HepG2 (cell line): ENCODE measurements around the gene KCND3. TPM values are rescaled to one million over a fixed set of nuclear protein-coding genes. Genes with fewer than 3 reads are reported as not detected.

Experiments used
- ARHGAP35 ChIP-seq: sonication (generic); formaldehyde crosslinking; IDR thresholded peaks from 2 replicates; pipeline ENCODE4 v1.9.0; 2022; ENCODE audit warnings: mild to moderate bottlenecking, inconsistent platforms, moderate library complexity, missing genetic modification reagents, borderline replicate concordance
- EED ChIP-seq: sonication (generic); formaldehyde crosslinking; IDR thresholded peaks from 2 replicates; pipeline ENCODE4 v1.5.0; 2020; ENCODE audit warnings: mild to moderate bottlenecking, missing genetic modification reagents
- FOXM1 ChIP-seq: sonication (generic); formaldehyde crosslinking; IDR thresholded peaks from 2 replicates; pipeline ENCODE4 v1.5.0; 2020; ENCODE audit warnings: missing genetic modification reagents
- MAFK ChIP-seq, 2 experiments: IDR thresholded peaks in 1 of 2; conservative IDR thresholded peaks in 1 of 2; 2 replicates each; pipeline ENCODE4 v1.6.1; 2011; ENCODE audit warnings: improper control_type of control experiment in 2 of 2, low read length in 2 of 2
- PITX1 ChIP-seq: sonication (generic); formaldehyde crosslinking; IDR thresholded peaks from 2 replicates; pipeline ENCODE4 v1.5.1; 2020; ENCODE audit warnings: mild to moderate bottlenecking, missing genetic modification reagents
- REL ChIP-seq: sonication (generic); formaldehyde crosslinking; conservative IDR thresholded peaks from 2 replicates; pipeline ENCODE4 v1.8.0; 2022; ENCODE audit warnings: mild to moderate bottlenecking, missing genetic modification reagents, moderate library complexity
- SALL1 ChIP-seq: sonication (generic); formaldehyde crosslinking; IDR thresholded peaks from 2 replicates; pipeline ENCODE4 v1.8.0; 2022; ENCODE audit warnings: mild to moderate bottlenecking, missing genetic modification reagents
- ZNF335 ChIP-seq: sonication (generic); formaldehyde crosslinking; IDR thresholded peaks from 2 replicates; pipeline ENCODE4 v1.4.0; 2020; ENCODE audit warnings: missing genetic modification reagents
- ZNF547 ChIP-seq: sonication (generic); formaldehyde crosslinking; IDR thresholded peaks from 2 replicates; pipeline ENCODE4 v1.5.1; 2020; ENCODE audit warnings: mild to moderate bottlenecking, missing genetic modification reagents
- ZNF564 ChIP-seq: sonication (generic); formaldehyde crosslinking; IDR thresholded peaks from 2 replicates; pipeline ENCODE4 v1.8.1; 2023; ENCODE audit warnings: mild to moderate bottlenecking, missing genetic modification reagents
- ZNF720 ChIP-seq: sonication (generic); formaldehyde crosslinking; IDR thresholded peaks from 2 replicates; pipeline ENCODE4 v1.4.0; 2020; ENCODE audit warnings: missing genetic modification reagents
- ZNF790 ChIP-seq: sonication (generic); formaldehyde crosslinking; IDR thresholded peaks from 2 replicates; pipeline ENCODE4 v1.8.0; 2022; ENCODE audit warnings: missing genetic modification reagents, mild to moderate bottlenecking, borderline replicate concordance
- polyA plus RNA-seq, 8 experiments: library from polyadenylated mRNA; depleted of rRNA in 3 of 8; stranded (reverse) in 7 of 8; unstranded in 1 of 8; fragments of >200 nt; fragmentation: Illumina TruSeq in 4 of 8; extraction: Trizol in 4 of 8; gene quantifications; 2 replicates each; pipeline versions ENCODE4 v1.2.1 to v1.2.3, GENCODE V29; 2011 to 2016; ENCODE audit warnings: low read depth in 4 of 8, missing spikeins in 1 of 8, mixed read lengths in 1 of 8; ENCODE audit not compliant: insufficient read depth in 1 of 8
- total RNA-seq, 5 experiments: library from RNA; depleted of rRNA; stranded (reverse); fragments of >200 nt; fragmentation: Illumina TruSeq; extraction: Trizol; gene quantifications; 2 replicates each; pipeline ENCODE4 v1.2.3, GENCODE V29; 2016; ENCODE audit warnings: low read depth in 1 of 5
- TF ChIP-seq, protein P1 (sequence below): sonication (generic); formaldehyde crosslinking; IDR thresholded peaks from 2 replicates; pipeline ENCODE4 v1.4.0; 2020; ENCODE audit warnings: missing genetic modification reagents
- TF ChIP-seq, protein P2 (sequence below): IDR thresholded peaks from 2 replicates; pipeline ENCODE4 v1.6.1; 2012; ENCODE audit warnings: inconsistent platforms
- TF ChIP-seq, protein P3 (sequence below): sonication (generic); formaldehyde crosslinking; IDR thresholded peaks from 2 replicates; pipeline ENCODE4 v1.4.0; 2020; ENCODE audit warnings: missing genetic modification reagents
- TF ChIP-seq, protein P4 (sequence below): sonication (generic); formaldehyde crosslinking; conservative IDR thresholded peaks from 2 replicates; pipeline ENCODE4 v1.5.0; 2020; ENCODE audit warnings: missing genetic modification reagents
- TF ChIP-seq, protein P5 (sequence below): sonication (generic); formaldehyde crosslinking; IDR thresholded peaks from 2 replicates; pipeline ENCODE4 v1.5.0; 2020; ENCODE audit warnings: mild to moderate bottlenecking, low read depth, missing genetic modification reagents, borderline replicate concordance
- TF ChIP-seq, protein P6 (sequence below): sonication (generic); formaldehyde crosslinking; IDR thresholded peaks from 2 replicates; pipeline ENCODE4 v1.9.0; 2021; ENCODE audit warnings: missing genetic modification reagents, borderline replicate concordance

Gene KCND3
- total and polyA plus RNA-seq, 2 of the 13 experiments (the other 11 are each of a cell fraction or from before 2014, with no cell fraction given) = 0.04 TPM; not detected in 1

DNA sequence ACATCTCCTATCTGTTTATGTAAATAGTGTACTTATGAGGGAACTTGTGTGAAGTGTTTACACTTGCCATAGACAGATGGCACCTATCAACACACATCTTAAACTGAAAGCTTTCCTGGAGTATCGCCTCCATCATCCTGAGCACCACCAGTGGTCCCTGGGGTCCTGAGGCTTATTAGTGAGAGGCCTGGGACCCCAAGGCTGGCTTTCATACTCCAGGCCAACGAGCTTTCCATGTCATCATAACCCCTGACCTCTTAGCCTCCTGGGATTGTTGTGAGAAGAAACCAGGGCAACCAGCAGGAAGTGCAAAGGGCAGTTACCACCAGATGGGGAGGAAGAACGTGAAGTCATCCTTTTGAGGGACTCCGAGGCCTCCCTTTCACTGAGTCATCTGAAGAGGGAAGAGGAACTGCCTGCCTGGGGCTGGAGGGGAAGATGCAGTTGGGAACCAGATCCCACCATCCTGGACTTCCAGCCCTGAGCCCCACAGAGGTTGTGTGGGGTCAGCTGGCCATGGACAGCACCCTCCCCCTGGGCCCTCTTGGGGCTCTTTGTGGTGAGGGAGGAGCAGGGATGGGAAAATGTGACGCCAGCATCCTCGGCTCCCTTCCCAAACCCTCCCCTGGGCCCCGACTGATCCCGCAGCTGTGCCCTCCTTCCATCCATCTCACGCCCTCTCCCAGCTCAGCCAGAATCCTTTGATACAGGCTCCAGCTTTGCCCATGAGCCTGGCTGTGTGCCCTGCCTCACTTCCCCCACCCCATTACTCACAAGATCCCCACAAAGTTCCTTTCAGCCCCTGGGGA, 256.1 kb downstream of the KCND3 start (continued):
- TF ChIP-seq, protein P1, sequence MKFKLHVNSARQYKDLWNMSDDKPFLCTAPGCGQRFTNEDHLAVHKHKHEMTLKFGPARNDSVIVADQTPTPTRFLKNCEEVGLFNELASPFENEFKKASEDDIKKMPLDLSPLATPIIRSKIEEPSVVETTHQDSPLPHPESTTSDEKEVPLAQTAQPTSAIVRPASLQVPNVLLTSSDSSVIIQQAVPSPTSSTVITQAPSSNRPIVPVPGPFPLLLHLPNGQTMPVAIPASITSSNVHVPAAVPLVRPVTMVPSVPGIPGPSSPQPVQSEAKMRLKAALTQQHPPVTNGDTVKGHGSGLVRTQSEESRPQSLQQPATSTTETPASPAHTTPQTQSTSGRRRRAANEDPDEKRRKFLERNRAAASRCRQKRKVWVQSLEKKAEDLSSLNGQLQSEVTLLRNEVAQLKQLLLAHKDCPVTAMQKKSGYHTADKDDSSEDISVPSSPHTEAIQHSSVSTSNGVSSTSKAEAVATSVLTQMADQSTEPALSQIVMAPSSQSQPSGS (CRISPR knock-in tag) = peak; percentile 55; the same call in 1 of the 2 replicates
- TF ChIP-seq ZNF720 = no peak
- no peak for TF ChIP-seq FOXM1 (CRISPR knock-in tag)
- TF ChIP-seq, protein P2, sequence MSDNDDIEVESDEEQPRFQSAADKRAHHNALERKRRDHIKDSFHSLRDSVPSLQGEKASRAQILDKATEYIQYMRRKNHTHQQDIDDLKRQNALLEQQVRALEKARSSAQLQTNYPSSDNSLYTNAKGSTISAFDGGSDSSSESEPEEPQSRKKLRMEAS = peak; percentile 63; the same call in 1 of the 2 replicates
- TF ChIP-seq REL = no peak
- peak; percentile 29 to 49; a peak in 3 of 4 replicates for TF ChIP-seq MAFK (conservative IDR thresholded peaks at IDR 0.05 in 1 of 2, IDR thresholded peaks at IDR 0.05 in 1 of 2; ENCODE audit: low read length in 2 of 2)
- TF ChIP-seq SALL1 (CRISPR knock-in tag) = peak; percentile 82
- 0 out of 2 replicates have a peak, but pooled peaks have one; percentile 52 for TF ChIP-seq ZNF335 (CRISPR knock-in tag)
- TF ChIP-seq, protein P3, sequence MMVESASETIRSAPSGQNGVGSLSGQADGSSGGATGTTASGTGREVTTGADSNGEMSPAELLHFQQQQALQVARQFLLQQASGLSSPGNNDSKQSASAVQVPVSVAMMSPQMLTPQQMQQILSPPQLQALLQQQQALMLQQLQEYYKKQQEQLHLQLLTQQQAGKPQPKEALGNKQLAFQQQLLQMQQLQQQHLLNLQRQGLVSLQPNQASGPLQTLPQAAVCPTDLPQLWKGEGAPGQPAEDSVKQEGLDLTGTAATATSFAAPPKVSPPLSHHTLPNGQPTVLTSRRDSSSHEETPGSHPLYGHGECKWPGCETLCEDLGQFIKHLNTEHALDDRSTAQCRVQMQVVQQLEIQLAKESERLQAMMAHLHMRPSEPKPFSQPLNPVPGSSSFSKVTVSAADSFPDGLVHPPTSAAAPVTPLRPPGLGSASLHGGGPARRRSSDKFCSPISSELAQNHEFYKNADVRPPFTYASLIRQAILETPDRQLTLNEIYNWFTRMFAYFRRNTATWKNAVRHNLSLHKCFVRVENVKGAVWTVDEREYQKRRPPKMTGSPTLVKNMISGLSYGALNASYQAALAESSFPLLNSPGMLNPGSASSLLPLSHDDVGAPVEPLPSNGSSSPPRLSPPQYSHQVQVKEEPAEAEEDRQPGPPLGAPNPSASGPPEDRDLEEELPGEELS (CRISPR knock-in tag) = peak; percentile 57
- TF ChIP-seq, protein P4, sequence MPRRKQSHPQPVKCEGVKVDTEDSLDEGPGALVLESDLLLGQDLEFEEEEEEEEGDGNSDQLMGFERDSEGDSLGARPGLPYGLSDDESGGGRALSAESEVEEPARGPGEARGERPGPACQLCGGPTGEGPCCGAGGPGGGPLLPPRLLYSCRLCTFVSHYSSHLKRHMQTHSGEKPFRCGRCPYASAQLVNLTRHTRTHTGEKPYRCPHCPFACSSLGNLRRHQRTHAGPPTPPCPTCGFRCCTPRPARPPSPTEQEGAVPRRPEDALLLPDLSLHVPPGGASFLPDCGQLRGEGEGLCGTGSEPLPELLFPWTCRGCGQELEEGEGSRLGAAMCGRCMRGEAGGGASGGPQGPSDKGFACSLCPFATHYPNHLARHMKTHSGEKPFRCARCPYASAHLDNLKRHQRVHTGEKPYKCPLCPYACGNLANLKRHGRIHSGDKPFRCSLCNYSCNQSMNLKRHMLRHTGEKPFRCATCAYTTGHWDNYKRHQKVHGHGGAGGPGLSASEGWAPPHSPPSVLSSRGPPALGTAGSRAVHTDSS (CRISPR knock-in tag) = no peak
- TF ChIP-seq PITX1 (CRISPR knock-in tag) = 0 out of 2 replicates have a peak, but pooled peaks have one; percentile 34
- TF ChIP-seq ZNF547 = no peak
- TF ChIP-seq, protein P5, sequence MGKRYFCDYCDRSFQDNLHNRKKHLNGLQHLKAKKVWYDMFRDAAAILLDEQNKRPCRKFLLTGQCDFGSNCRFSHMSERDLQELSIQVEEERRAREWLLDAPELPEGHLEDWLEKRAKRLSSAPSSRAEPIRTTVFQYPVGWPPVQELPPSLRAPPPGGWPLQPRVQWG (CRISPR knock-in tag) = no peak
- no peak for TF ChIP-seq ZNF790 (CRISPR knock-in tag)
- no peak for TF ChIP-seq ZNF564
- TF ChIP-seq ARHGAP35 (CRISPR knock-in tag) = no peak
- TF ChIP-seq, protein P6, sequence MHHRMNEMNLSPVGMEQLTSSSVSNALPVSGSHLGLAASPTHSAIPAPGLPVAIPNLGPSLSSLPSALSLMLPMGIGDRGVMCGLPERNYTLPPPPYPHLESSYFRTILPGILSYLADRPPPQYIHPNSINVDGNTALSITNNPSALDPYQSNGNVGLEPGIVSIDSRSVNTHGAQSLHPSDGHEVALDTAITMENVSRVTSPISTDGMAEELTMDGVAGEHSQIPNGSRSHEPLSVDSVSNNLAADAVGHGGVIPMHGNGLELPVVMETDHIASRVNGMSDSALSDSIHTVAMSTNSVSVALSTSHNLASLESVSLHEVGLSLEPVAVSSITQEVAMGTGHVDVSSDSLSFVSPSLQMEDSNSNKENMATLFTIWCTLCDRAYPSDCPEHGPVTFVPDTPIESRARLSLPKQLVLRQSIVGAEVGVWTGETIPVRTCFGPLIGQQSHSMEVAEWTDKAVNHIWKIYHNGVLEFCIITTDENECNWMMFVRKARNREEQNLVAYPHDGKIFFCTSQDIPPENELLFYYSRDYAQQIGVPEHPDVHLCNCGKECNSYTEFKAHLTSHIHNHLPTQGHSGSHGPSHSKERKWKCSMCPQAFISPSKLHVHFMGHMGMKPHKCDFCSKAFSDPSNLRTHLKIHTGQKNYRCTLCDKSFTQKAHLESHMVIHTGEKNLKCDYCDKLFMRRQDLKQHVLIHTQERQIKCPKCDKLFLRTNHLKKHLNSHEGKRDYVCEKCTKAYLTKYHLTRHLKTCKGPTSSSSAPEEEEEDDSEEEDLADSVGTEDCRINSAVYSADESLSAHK (CRISPR knock-in tag) = no peak
- no peak; the same call in 1 of the 2 replicates for TF ChIP-seq EED (CRISPR knock-in tag)
